Measurements from ENCODE around the gene HAO1. TPM values are rescaled to one million over a fixed set of nuclear protein-coding genes. Genes with fewer than 3 reads are reported as not detected.
"Not testable (repeated sequence)": the region's sequence is repeated elsewhere in the genome, so short reads cannot be mapped to it uniquely, and the experiment has no call there.

Gene HAO1
- under 1 TPM in 2 of 3 donors, not detected in 1; 0.07 to 0.15 TPM for polyA plus RNA-seq (ENCODE audit: insufficient read length in 3 of 3)

GRCh38 chr20:7940341-7940740, at the start of gene HAO1:
Gene HAO1 (minus strand): TSS chr20:7940458. CDS start chr20:7940422, 36 bp downstream.
- no peak for DNase-seq (ENCODE audit: low read depth in 3 of 3, low spot score in 2 of 3)

- no peak for DNase-seq (ENCODE audit: low read depth in 3 of 3, low spot score in 2 of 3)
Measured at GRCh38 chr20:7989379-7989778, 49.1 kb upstream of the HAO1 start.

- no peak for DNase-seq (ENCODE audit: low read depth in 3 of 3, low spot score in 2 of 3)
Measured at GRCh38 chr20:7985916-7986315, 45.7 kb upstream of the HAO1 start.

- DNase-seq (ENCODE audit: low read depth in 3 of 3, low spot score in 2 of 3): no peak
Measured at GRCh38 chr20:7984192-7984591, 43.9 kb upstream of the HAO1 start.

- no peak for DNase-seq (ENCODE audit: low read depth in 3 of 3, low spot score in 2 of 3)
Measured at GRCh38 chr20:7981374-7981773, 41.1 kb upstream of the HAO1 start.

- DNase-seq (ENCODE audit: low read depth in 3 of 3, low spot score in 2 of 3): peak in 1 of 3 donors; percentile 7
Measured at GRCh38 chr20:7980332-7981046, 40.2 kb upstream of the HAO1 start.

- no peak for DNase-seq (ENCODE audit: low read depth in 3 of 3, low spot score in 2 of 3)
Measured at GRCh38 chr20:7977709-7978108, 37.5 kb upstream of the HAO1 start.

- DNase-seq (ENCODE audit: low read depth in 3 of 3, low spot score in 2 of 3): no peak
Measured at GRCh38 chr20:7975851-7976414, 35.7 kb upstream of the HAO1 start.

- DNase-seq (ENCODE audit: low read depth in 3 of 3, low spot score in 2 of 3): no peak
Measured at GRCh38 chr20:7974785-7975435, 34.7 kb upstream of the HAO1 start.

GRCh38 chr20:7971536-7972280, 31.4 kb upstream of the HAO1 start:
- DNase-seq (ENCODE audit: low read depth in 3 of 3, low spot score in 2 of 3): no peak

GRCh38 chr20:7967199-7967844, 27.1 kb upstream of the HAO1 start:
- no peak for DNase-seq (ENCODE audit: low read depth in 3 of 3, low spot score in 2 of 3)

GRCh38 chr20:7966176-7966575, 25.9 kb upstream of the HAO1 start:
- no peak for DNase-seq (ENCODE audit: low read depth in 3 of 3, low spot score in 2 of 3)

GRCh38 chr20:7959484-7959883, 19.2 kb upstream of the HAO1 start:
- DNase-seq (ENCODE audit: low read depth in 3 of 3, low spot score in 2 of 3): no peak

- DNase-seq (ENCODE audit: low read depth in 3 of 3, low spot score in 2 of 3): not testable (repeated sequence)
Measured at GRCh38 chr20:7956561-7956960, 16.3 kb upstream of the HAO1 start.

- no peak for DNase-seq (ENCODE audit: low read depth in 3 of 3, low spot score in 2 of 3)
Measured at GRCh38 chr20:7950387-7950786, 10.1 kb upstream of the HAO1 start.

- DNase-seq (ENCODE audit: low read depth in 3 of 3, low spot score in 2 of 3): no peak
Measured at GRCh38 chr20:7943891-7944290, 3.6 kb upstream of the HAO1 start.

- DNase-seq (ENCODE audit: low read depth in 3 of 3, low spot score in 2 of 3): peak in 1 of 3 donors; percentile 19
Measured at GRCh38 chr20:7939663-7940062, 595 bp downstream of the HAO1 start.

GRCh38 chr20:7938058-7938457, 2.2 kb downstream of the HAO1 start:
- no peak for DNase-seq (ENCODE audit: low read depth in 3 of 3, low spot score in 2 of 3)

- no peak for DNase-seq (ENCODE audit: low read depth in 3 of 3, low spot score in 2 of 3)
Measured at GRCh38 chr20:7937328-7937727, 2.9 kb downstream of the HAO1 start.

GRCh38 chr20:7935027-7935551, 5.2 kb downstream of the HAO1 start:
- no peak for DNase-seq (ENCODE audit: low read depth in 3 of 3, low spot score in 2 of 3)

Data from right renal cortex interstitium (tissue), 3 donors.